ENCODE results near the gene DCC. TPM values are rescaled to one million over a fixed set of nuclear protein-coding genes. Genes with fewer than 3 reads are reported as not detected.

The DCC gene
- total RNA-seq, 1 donor from 2014 or later: not detected

- H3K9me3 Mint-ChIP-seq (ENCODE audit: low read depth): peaks cover 18% of the 10 kb centered on the region
- DNase-seq (ENCODE audit: low spot score): no peak
- H3K4me1 Mint-ChIP-seq (ENCODE audit: low read depth): no peaks in the 10 kb centered on the region
- H3K27me3 Mint-ChIP-seq (ENCODE audit: low read depth): no peaks in the 10 kb centered on the region
- H3K27ac Mint-ChIP-seq (ENCODE audit: unreplicated experiment): no peak overlapping the region
- H3K36me3 Mint-ChIP-seq (ENCODE audit: low read depth): no peaks in the 10 kb centered on the region
- no peak overlapping the region for H3K4me3 Mint-ChIP-seq (ENCODE audit: unreplicated experiment)
- no peak for TF ChIP-seq CTCF (IDR thresholded peaks at IDR 0.05)
These were observed 159.0 kb downstream of the DCC start for GRCh38 chr18:52499016-52499415.

GRCh38 chr18:52499644-52500043 is 159.6 kb downstream of the DCC start:
- no peak overlapping the region for H3K27ac Mint-ChIP-seq (ENCODE audit: unreplicated experiment)
- H3K36me3 Mint-ChIP-seq (ENCODE audit: low read depth): no peaks in the 10 kb centered on the region

GRCh38 chr18:52504589-52504988 is 164.6 kb downstream of the DCC start:
- Mint-ChIP-seq H3K4me3 (ENCODE audit: unreplicated experiment) (no peak overlapping the region), H3K27me3 (ENCODE audit: low read depth) (no peaks in the 10 kb centered on the region), H3K36me3 (ENCODE audit: low read depth) (no peaks in the 10 kb centered on the region), H3K9me3 (ENCODE audit: low read depth) (peaks cover under 1% of the 10 kb centered on the region), H3K27ac (ENCODE audit: unreplicated experiment) (no peak overlapping the region), H3K4me1 (ENCODE audit: low read depth) (no peaks in the 10 kb centered on the region)
- no peak for DNase-seq (ENCODE audit: low spot score)
- TF ChIP-seq CTCF (IDR thresholded peaks at IDR 0.05): no peak

More at GRCh38 chr18:52499644-52500043, 159.6 kb downstream of the DCC start:
- no peak overlapping the region for H3K4me3 Mint-ChIP-seq (ENCODE audit: unreplicated experiment)
- peaks cover 12% of the 10 kb centered on the region for H3K9me3 Mint-ChIP-seq (ENCODE audit: low read depth)
- H3K4me1 Mint-ChIP-seq (ENCODE audit: low read depth): no peaks in the 10 kb centered on the region
- no peaks in the 10 kb centered on the region for H3K27me3 Mint-ChIP-seq (ENCODE audit: low read depth)
- no peak for DNase-seq (ENCODE audit: low spot score)
- TF ChIP-seq CTCF (IDR thresholded peaks at IDR 0.05): no peak

GRCh38 chr18:52510139-52510538 is 170.1 kb downstream of the DCC start:
- no peak for TF ChIP-seq CTCF (IDR thresholded peaks at IDR 0.05)
- H3K4me3 Mint-ChIP-seq (ENCODE audit: unreplicated experiment): no peak overlapping the region
- H3K9me3 Mint-ChIP-seq (ENCODE audit: low read depth): no peaks in the 10 kb centered on the region
- H3K27ac Mint-ChIP-seq (ENCODE audit: unreplicated experiment): no peak overlapping the region
- H3K27me3 Mint-ChIP-seq (ENCODE audit: low read depth): no peaks in the 10 kb centered on the region
- H3K4me1 Mint-ChIP-seq (ENCODE audit: low read depth): no peaks in the 10 kb centered on the region
- no peaks in the 10 kb centered on the region for H3K36me3 Mint-ChIP-seq (ENCODE audit: low read depth)
- DNase-seq (ENCODE audit: low spot score): no peak

- no peak overlapping the region for H3K4me3 Mint-ChIP-seq (ENCODE audit: unreplicated experiment)
These were observed 178.1 kb downstream of the DCC start for GRCh38 chr18:52518086-52518485.

More at GRCh38 chr18:52518086-52518485, 178.1 kb downstream of the DCC start:
- TF ChIP-seq CTCF (IDR thresholded peaks at IDR 0.05): no peak
- DNase-seq (ENCODE audit: low spot score): no peak
- Mint-ChIP-seq H3K27ac (ENCODE audit: unreplicated experiment) (no peak overlapping the region), H3K36me3 (ENCODE audit: low read depth) (no peaks in the 10 kb centered on the region), H3K9me3 (ENCODE audit: low read depth) (no peaks in the 10 kb centered on the region), H3K27me3 (ENCODE audit: low read depth) (no peaks in the 10 kb centered on the region), H3K4me1 (ENCODE audit: low read depth) (no peaks in the 10 kb centered on the region)

Data from chondrocyte (in vitro differentiated cells).